MM.1S (cell line): Measurements from ENCODE around the gene SORCS2.

Experiments
- DNase-seq: peaks from one replicate; pipeline ENCODE4 v3.0.0-alpha.2; 2015
- H2AFZ ChIP-seq: fragments of 300-600 bp; sonication (generic); 2 replicates; pipeline ENCODE4 v1.6.0; 2016; ENCODE audit warnings: antibody characterized with exemption, low read length
- H3F3A ChIP-seq: fragments of 300-600 bp; sonication (generic); 2 replicates; pipeline ENCODE4 v1.6.1; 2016; ENCODE audit warnings: mild to moderate bottlenecking, antibody characterized with exemption, low read length, moderate library complexity, mixed read lengths; ENCODE audit not compliant: insufficient read depth
- H3K27ac ChIP-seq: fragments of 300-600 bp; sonication (generic); 2 replicates; pipeline ENCODE4 v1.5.1; 2016; ENCODE audit warnings: mild to moderate bottlenecking, low read length
- H3K27me3 ChIP-seq: fragments of 300-600 bp; sonication (generic); replicated peaks from 2 replicates; pipeline ENCODE4 v1.6.0; 2016; ENCODE audit warnings: low read length; ENCODE audit not compliant: insufficient read depth
- H3K36me3 ChIP-seq: fragments of 300-600 bp; sonication (generic); replicated peaks from 2 replicates; pipeline ENCODE4 v1.6.1; 2016; ENCODE audit warnings: mild to moderate bottlenecking, low read length, mixed read lengths; ENCODE audit not compliant: insufficient read depth
- H3K4me1 ChIP-seq: fragments of 300-600 bp; sonication (generic); 2 replicates; pipeline ENCODE4 v1.6.1; 2016; ENCODE audit warnings: low read length, mixed read lengths
- H3K4me2 ChIP-seq: fragments of 300-600 bp; sonication (generic); 2 replicates; pipeline ENCODE4 v1.6.0; 2016; ENCODE audit warnings: low read depth, low read length
- H3K4me3 ChIP-seq: fragments of 300-600 bp; sonication (generic); 2 replicates; pipeline ENCODE4 v1.5.1; 2016; ENCODE audit warnings: low read length, mixed read lengths
- H3K79me2 ChIP-seq: fragments of 300-600 bp; sonication (generic); 2 replicates; pipeline ENCODE4 v1.6.1; 2016; ENCODE audit warnings: mixed run types, low read length, mixed read lengths
- H3K9ac ChIP-seq: fragments of 300-600 bp; sonication (generic); 2 replicates; pipeline ENCODE4 v1.6.1; 2016; ENCODE audit warnings: low read length, mixed read lengths
- H3K9me2 ChIP-seq: fragments of 300-600 bp; sonication (generic); replicated peaks from 2 replicates; pipeline ENCODE4 v1.6.1; 2016; ENCODE audit warnings: mild to moderate bottlenecking, low read length, mixed read lengths; ENCODE audit not compliant: insufficient read depth
- H3K9me3 ChIP-seq: fragments of 300-600 bp; sonication (generic); replicated peaks from 2 replicates; pipeline ENCODE4 v1.6.1; 2016; ENCODE audit warnings: mild to moderate bottlenecking, low read length, mixed read lengths; ENCODE audit not compliant: insufficient read depth
- H4K20me1 ChIP-seq: fragments of 300-600 bp; sonication (generic); 2 replicates; pipeline ENCODE4 v1.6.1; 2016; ENCODE audit warnings: mild to moderate bottlenecking, low read length, moderate library complexity, mixed read lengths; ENCODE audit not compliant: insufficient read depth
- EZH2 ChIP-seq: fragments of 300-600 bp; sonication (generic); optimal IDR thresholded peaks from 2 replicates; pipeline ENCODE3; 2017; ENCODE audit warnings: low read depth, mild to moderate bottlenecking, antibody characterized with exemption, low read length, mixed read lengths
- EZH2phosphoT487 ChIP-seq: fragments of 300-600 bp; sonication (generic); IDR thresholded peaks from 2 replicates; pipeline ENCODE4 v1.6.1; 2018; ENCODE audit warnings: antibody characterized with exemption, low read length
- TF ChIP-seq, protein P1 (sequence below): fragments of 300-600 bp; sonication (generic); IDR thresholded peaks from 2 replicates; pipeline ENCODE4 v1.5.1; 2016; ENCODE audit warnings: antibody characterized with exemption, low read length, mixed read lengths

The SORCS2 gene

DNA sequence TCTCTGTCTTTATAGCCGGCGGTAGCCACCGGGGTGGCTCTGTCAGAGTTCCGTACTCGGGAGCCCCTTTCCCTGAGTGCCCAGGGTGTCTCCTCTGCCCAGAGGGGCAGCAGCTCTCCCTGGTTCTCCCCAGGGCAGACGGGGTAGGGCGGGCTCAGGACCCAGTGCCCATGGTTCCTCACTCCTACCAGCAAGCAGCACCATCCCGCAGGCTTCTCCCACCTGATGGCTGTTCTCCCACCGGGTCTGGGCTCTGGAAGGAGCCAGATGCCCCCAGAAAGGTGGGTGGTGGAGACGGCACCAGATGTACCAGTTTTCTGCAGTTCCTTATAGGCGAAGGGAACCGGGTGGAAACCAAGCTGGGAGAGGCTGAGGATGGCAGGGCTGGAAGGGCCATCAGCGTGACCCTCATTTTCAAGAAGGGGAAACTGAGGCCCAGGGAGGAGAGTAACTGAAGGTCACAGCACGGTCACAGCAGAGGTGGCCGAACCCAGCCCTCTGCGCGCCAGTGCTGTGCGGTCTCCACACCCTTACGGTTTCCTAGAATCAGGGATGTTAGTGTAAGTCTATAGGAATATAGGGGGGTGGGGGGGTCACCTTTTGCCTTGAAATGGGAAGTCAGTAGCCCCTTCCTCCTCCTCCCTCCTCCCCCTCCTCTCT lies 548.7 kb downstream of the SORCS2 start:
- Histone ChIP-seq H3K4me1 (peaks cover 8% of the 10 kb centered on the region), H3K27me3 (peaks cover 74% of the 10 kb centered on the region), H3K79me2 (no peaks in the 10 kb centered on the region), H3K36me3 (no peaks in the 10 kb centered on the region), H3K9me3 (no peaks in the 10 kb centered on the region), H3K9ac (no peak overlapping the region), H3K4me3 (no peak overlapping the region), H4K20me1 (no peaks in the 10 kb centered on the region), H3K27ac (no peak overlapping the region), H3F3A (no peaks in the 10 kb centered on the region), H3K9me2 (no peaks in the 10 kb centered on the region), H2AFZ (no peak overlapping the region), H3K4me2 (no peak overlapping the region)
- no peak for TF ChIP-seq EZH2phosphoT487
- no peak for TF ChIP-seq EZH2
- TF ChIP-seq, protein P1, sequence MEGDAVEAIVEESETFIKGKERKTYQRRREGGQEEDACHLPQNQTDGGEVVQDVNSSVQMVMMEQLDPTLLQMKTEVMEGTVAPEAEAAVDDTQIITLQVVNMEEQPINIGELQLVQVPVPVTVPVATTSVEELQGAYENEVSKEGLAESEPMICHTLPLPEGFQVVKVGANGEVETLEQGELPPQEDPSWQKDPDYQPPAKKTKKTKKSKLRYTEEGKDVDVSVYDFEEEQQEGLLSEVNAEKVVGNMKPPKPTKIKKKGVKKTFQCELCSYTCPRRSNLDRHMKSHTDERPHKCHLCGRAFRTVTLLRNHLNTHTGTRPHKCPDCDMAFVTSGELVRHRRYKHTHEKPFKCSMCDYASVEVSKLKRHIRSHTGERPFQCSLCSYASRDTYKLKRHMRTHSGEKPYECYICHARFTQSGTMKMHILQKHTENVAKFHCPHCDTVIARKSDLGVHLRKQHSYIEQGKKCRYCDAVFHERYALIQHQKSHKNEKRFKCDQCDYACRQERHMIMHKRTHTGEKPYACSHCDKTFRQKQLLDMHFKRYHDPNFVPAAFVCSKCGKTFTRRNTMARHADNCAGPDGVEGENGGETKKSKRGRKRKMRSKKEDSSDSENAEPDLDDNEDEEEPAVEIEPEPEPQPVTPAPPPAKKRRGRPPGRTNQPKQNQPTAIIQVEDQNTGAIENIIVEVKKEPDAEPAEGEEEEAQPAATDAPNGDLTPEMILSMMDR, result no peak
- no peak for DNase-seq

GRCh38 chr4:7741946-7742806 lies 549.8 kb downstream of the SORCS2 start:
- H4K20me1 ChIP-seq, result no peaks in the 10 kb centered on the region

GRCh38 chr4:7742807-7743280 lies 550.5 kb downstream of the SORCS2 start:
- H2AFZ ChIP-seq, result no peak overlapping the region
- no peaks in the 10 kb centered on the region for H3K36me3 ChIP-seq
- no peaks in the 10 kb centered on the region for H4K20me1 ChIP-seq
- H3K4me3 ChIP-seq, result no peak overlapping the region
- H3K4me2 ChIP-seq, result no peak overlapping the region
- no peak overlapping the region for H3K27ac ChIP-seq
- H3K4me1 ChIP-seq, result peaks cover 8% of the 10 kb centered on the region
- no peaks in the 10 kb centered on the region for H3F3A ChIP-seq
- no peaks in the 10 kb centered on the region for H3K9me3 ChIP-seq
- peaks cover 71% of the 10 kb centered on the region for H3K27me3 ChIP-seq
- H3K9ac ChIP-seq, result no peak overlapping the region
- TF ChIP-seq EZH2phosphoT487 (no peak), EZH2 (no peak)
- TF ChIP-seq, protein P1, result no peak
- no peaks in the 10 kb centered on the region for H3K9me2 ChIP-seq
- H3K79me2 ChIP-seq, result no peaks in the 10 kb centered on the region
- no peak for DNase-seq

More at GRCh38 chr4:7741946-7742806, 549.8 kb downstream of the SORCS2 start:
- H3K79me2 ChIP-seq, result no peaks in the 10 kb centered on the region
- no peak overlapping the region for H3K9ac ChIP-seq
- no peaks in the 10 kb centered on the region for H3K36me3 ChIP-seq
- no peak overlapping the region for H3K4me2 ChIP-seq
- no peaks in the 10 kb centered on the region for H3F3A ChIP-seq
- H3K4me3 ChIP-seq, result no peak overlapping the region
- H3K4me1 ChIP-seq, result peaks cover 8% of the 10 kb centered on the region
- no peaks in the 10 kb centered on the region for H3K9me3 ChIP-seq
- TF ChIP-seq EZH2phosphoT487, result no peak
- TF ChIP-seq, protein P1, result no peak
- H3K9me2 ChIP-seq, result no peaks in the 10 kb centered on the region
- DNase-seq, result no peak
- no peak overlapping the region for H3K27ac ChIP-seq
- H2AFZ ChIP-seq, result no peak overlapping the region
- H3K27me3 ChIP-seq, result peaks cover 71% of the 10 kb centered on the region
